Breast epithelium (tissue), 4 donors: ENCODE results near the gene ZNF366. TPM values are rescaled to one million over a fixed set of nuclear protein-coding genes. Genes with fewer than 3 reads are reported as not detected.
A peak's percentile ranks its signal among the peaks of the same experiment; 100 is the strongest.

ENCODE experiments used
- DNase-seq, 2 donors: peaks; one replicate each; pipeline ENCODE4 v3.0.0-alpha.2; 2019; ENCODE audit warnings: low spot score in 2 of 2
- H3K27ac ChIP-seq, 2 donors: fragments of 200-600 bp; sonication (generic) in 1 of 2; one replicate each; pipeline ENCODE4 v1.5.1; 2016 to 2019; ENCODE audit warnings: mild to moderate bottlenecking in 1 of 2
- H3K27me3 ChIP-seq, 2 donors: fragments of 200-600 bp; sonication (generic) in 1 of 2; one replicate each; pipeline versions ENCODE4 v1.5.1 to v1.6.0; 2017 to 2019; ENCODE audit warnings: control low read depth in 1 of 2, mild to moderate bottlenecking in 1 of 2
- H3K36me3 ChIP-seq: fragments of 200-600 bp; one replicate; pipeline ENCODE4 v1.5.1; 2019
- H3K4me1 ChIP-seq, 2 donors: fragments of 200-600 bp; sonication (generic); one replicate each; pipeline ENCODE4 v1.5.1; 2016 to 2019; ENCODE audit warnings: control low read depth in 1 of 2
- H3K4me3 ChIP-seq, 3 donors: fragments of 200-600 bp; sonication (generic); 1 replicate in 2 of 3; 2 replicates in 1 of 3; pipeline ENCODE4 v1.5.1; 2016 to 2019; ENCODE audit warnings: mild to moderate bottlenecking in 3 of 3, moderate library complexity in 2 of 3
- H3K9me3 ChIP-seq, 2 donors: fragments of 200-600 bp; sonication (generic) in 1 of 2; one replicate each; pipeline ENCODE4 v1.5.1; 2016 to 2019; ENCODE audit warnings: control low read depth in 1 of 2
- POLR2A ChIP-seq: fragments of 450-650 bp; IDR thresholded peaks from one replicate; pipeline ENCODE4 v1.6.1; 2016; ENCODE audit warnings: antibody characterized with exemption, mild to moderate bottlenecking, moderate library complexity
- POLR2AphosphoS5 ChIP-seq, 3 donors: sonication (generic); formaldehyde crosslinking; IDR thresholded peaks; one replicate each; pipeline ENCODE4 v1.6.1; 2017; ENCODE audit warnings: antibody characterized with exemption in 3 of 3
- intact Hi-C: fragments of 100-400 bp; cut with DNase I; formaldehyde crosslinking; loops from one replicate; pipeline ENCODE4 v1.15.1; 2023; ENCODE audit warnings: low total_unique reads
- total RNA-seq, 3 donors: library from RNA; depleted of rRNA; stranded (reverse); fragments of >200 nt; gene quantifications; one replicate each; pipeline ENCODE4 v1.1.0, GENCODE V29; 2016
- TF ChIP-seq, protein P1 (sequence below), 3 donors: fragments of 450-650 bp; IDR thresholded peaks; one replicate each; pipeline ENCODE4 v1.5.1; 2016 to 2017; ENCODE audit warnings: antibody characterized with exemption in 3 of 3, mild to moderate bottlenecking in 3 of 3, moderate library complexity in 3 of 3

ZNF366 gene
- total RNA-seq, 3 donors from 2014 or later = 1.9 to 5.2 (median 2.6) TPM

DNA sequence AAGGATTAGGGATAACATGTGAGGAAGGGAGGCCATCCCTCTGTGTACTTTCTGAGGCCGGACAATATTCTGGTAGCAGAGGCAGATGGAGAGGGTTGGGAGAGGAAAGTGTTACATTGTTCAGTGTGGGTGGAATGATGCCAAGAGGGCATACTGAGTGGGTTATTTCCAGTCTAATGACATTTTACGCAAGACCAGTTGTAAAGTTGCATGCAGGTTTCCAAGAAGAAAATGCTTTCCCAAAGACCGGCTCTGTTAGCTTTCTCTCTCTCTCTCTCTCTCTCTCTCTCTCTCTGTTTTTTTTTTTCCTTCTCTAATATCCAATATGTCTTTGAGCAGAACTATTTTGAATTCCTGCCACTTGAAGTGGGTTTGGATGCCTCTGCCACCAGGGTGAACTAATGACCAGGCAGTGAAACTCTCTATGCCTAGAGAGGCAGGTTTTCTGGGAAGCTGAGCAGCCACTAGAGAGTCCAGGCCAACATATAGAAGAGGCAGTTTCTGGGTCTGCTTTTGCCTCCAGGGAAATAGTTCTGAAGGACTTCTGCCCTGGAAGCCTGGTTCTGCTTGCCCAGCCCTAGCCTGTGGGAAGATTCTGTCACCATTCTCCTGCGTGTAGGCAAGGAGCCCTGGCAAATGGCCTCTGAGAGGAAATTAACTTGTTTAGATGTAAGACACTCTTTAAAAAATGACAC lies 24.4 kb upstream of the ZNF366 start:
- TF ChIP-seq, protein P1, sequence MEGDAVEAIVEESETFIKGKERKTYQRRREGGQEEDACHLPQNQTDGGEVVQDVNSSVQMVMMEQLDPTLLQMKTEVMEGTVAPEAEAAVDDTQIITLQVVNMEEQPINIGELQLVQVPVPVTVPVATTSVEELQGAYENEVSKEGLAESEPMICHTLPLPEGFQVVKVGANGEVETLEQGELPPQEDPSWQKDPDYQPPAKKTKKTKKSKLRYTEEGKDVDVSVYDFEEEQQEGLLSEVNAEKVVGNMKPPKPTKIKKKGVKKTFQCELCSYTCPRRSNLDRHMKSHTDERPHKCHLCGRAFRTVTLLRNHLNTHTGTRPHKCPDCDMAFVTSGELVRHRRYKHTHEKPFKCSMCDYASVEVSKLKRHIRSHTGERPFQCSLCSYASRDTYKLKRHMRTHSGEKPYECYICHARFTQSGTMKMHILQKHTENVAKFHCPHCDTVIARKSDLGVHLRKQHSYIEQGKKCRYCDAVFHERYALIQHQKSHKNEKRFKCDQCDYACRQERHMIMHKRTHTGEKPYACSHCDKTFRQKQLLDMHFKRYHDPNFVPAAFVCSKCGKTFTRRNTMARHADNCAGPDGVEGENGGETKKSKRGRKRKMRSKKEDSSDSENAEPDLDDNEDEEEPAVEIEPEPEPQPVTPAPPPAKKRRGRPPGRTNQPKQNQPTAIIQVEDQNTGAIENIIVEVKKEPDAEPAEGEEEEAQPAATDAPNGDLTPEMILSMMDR (IDR thresholded peaks at IDR 0.05) = peak in 1 of 3 donors; percentile 24
- TF ChIP-seq POLR2A = no peak
- peak in 1 of 3 donors; percentile 14 for TF ChIP-seq POLR2AphosphoS5 (IDR thresholded peaks at IDR 0.05)
- Histone ChIP-seq H3K36me3 (no peaks in the 10 kb centered on the region), H3K4me1 (no peaks in the 10 kb centered on the region), H3K27me3 (no peaks in the 10 kb centered on the region), H3K27ac (peak overlapping the region; percentile 59 to 72), H3K9me3 (no peaks in the 10 kb centered on the region), H3K4me3 (no peak overlapping the region)
- intact Hi-C loops = loop anchor here (5.0 kb wide), 1 partner anchor 131 kb away; no protein-coding TSS in a partner anchor
- DNase-seq = no peak

- DNase-seq = no peak
- H3K4me1 ChIP-seq = no peaks in the 10 kb centered on the region
- H3K9me3 ChIP-seq = no peaks in the 10 kb centered on the region
- TF ChIP-seq POLR2A = no peak
- TF ChIP-seq, protein P1 (IDR thresholded peaks at IDR 0.05) = no peak
- TF ChIP-seq POLR2AphosphoS5 (IDR thresholded peaks at IDR 0.05) = no peak
- H3K27me3 ChIP-seq = no peaks in the 10 kb centered on the region
- H3K36me3 ChIP-seq = no peaks in the 10 kb centered on the region
- no peak overlapping the region for H3K27ac ChIP-seq
- no peak overlapping the region for H3K4me3 ChIP-seq
- intact Hi-C loops = loop anchor here (5.0 kb wide), 1 partner anchor 132 kb away; no protein-coding TSS in a partner anchor
Observed at GRCh38 chr5:72530196-72530595, 23.0 kb upstream of the ZNF366 start.

GRCh38 chr5:72529383-72529782 lies 22.2 kb upstream of the ZNF366 start:
- H3K9me3 ChIP-seq = no peaks in the 10 kb centered on the region
- H3K27ac ChIP-seq = no peak overlapping the region
- no peak for DNase-seq
- no peaks in the 10 kb centered on the region for H3K36me3 ChIP-seq
- TF ChIP-seq POLR2A (no peak), POLR2AphosphoS5 (IDR thresholded peaks at IDR 0.05) (no peak)
- TF ChIP-seq, protein P1 (IDR thresholded peaks at IDR 0.05) = no peak
- no peaks in the 10 kb centered on the region for H3K27me3 ChIP-seq
- intact Hi-C loops = loop anchor here (10.0 kb wide), 1 partner anchor 165 kb away; no protein-coding TSS in a partner anchor
- no peak overlapping the region for H3K4me3 ChIP-seq
- no peaks in the 10 kb centered on the region for H3K4me1 ChIP-seq

DNA sequence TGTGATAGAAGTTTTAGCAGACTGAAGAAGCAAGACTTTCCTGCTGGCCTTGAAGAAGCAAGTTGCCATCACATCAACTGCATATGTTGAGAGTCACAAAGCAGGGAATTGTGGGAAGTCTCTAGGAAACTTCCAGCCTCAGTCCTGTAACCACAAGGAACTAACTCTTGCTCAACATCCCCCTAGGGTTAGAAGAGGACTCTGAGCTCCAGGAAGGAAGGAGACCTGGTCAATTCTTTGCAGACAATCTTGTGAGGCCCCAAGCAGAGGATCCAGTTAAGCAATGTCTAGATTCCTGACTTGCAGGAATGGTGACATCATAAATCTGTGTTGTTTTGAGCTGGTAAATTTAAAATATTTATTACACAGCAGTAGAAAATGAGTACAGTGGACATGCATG lies 18.6 kb upstream of the ZNF366 start:
- TF ChIP-seq, protein P1 (IDR thresholded peaks at IDR 0.05) = no peak
- TF ChIP-seq POLR2A = no peak
- TF ChIP-seq POLR2AphosphoS5 (IDR thresholded peaks at IDR 0.05) = peak in 1 of 3 donors; percentile 17
- H3K9me3 ChIP-seq = no peaks in the 10 kb centered on the region
- DNase-seq = no peak
- H3K27me3 ChIP-seq = no peaks in the 10 kb centered on the region
- no peak overlapping the region for H3K27ac ChIP-seq
- intact Hi-C loops = loop anchor here (10.0 kb wide), 1 partner anchor 161 kb away; no protein-coding TSS in a partner anchor
- no peaks in the 10 kb centered on the region for H3K36me3 ChIP-seq
- H3K4me1 ChIP-seq = no peaks in the 10 kb centered on the region
- H3K4me3 ChIP-seq = no peak overlapping the region

DNA sequence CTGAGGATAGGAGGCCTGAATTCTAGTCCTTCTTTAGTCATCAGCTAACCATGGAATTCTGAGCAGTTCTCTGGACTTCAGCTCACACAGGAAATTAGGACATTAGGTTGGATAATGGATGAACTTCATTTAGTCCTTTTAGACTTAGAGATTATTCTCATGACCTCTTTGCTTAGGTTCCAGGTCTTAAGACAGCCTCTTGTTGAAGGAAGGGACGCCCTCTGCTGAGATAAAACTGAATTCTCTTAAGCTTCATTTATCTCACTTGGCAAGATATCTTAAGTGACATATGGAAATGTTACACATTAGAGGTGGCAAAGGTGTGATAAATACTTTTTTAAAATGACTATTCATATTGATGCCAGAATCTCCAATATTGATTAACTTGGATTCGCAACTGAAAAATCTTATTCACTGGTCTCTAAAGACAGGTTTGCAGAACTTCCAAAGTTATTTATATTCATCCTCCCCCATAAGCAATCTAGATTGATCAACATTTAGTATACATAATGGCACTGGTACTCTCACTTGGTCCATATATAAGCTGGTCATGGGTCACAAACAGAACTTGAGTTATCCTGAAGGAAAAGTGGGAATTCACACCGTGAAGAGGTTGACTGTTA lies 16.9 kb upstream of the ZNF366 start:
- no peaks in the 10 kb centered on the region for H3K9me3 ChIP-seq
- no peaks in the 10 kb centered on the region for H3K36me3 ChIP-seq
- no peak overlapping the region for H3K4me3 ChIP-seq
- no peak for DNase-seq
- no peak overlapping the region for H3K27ac ChIP-seq
- intact Hi-C loops = loop anchor here (10.0 kb wide), 1 partner anchor 159 kb away; no protein-coding TSS in a partner anchor
- H3K4me1 ChIP-seq = no peaks in the 10 kb centered on the region
- no peak for TF ChIP-seq POLR2A
- TF ChIP-seq, protein P1 (IDR thresholded peaks at IDR 0.05) = peak; percentile 25 to 54 (median 45)
- no peak for TF ChIP-seq POLR2AphosphoS5 (IDR thresholded peaks at IDR 0.05)
- H3K27me3 ChIP-seq = no peaks in the 10 kb centered on the region
